Measurements from ENCODE around the gene GDA.
"Not testable (repeated sequence)": the region's sequence is repeated elsewhere in the genome, so short reads cannot be mapped to it uniquely, and the experiment has no call there.

Gene GDA

GRCh38 chr9:72211047-72211446, 61.8 kb downstream of the GDA start:
- no peak for DNase-seq

DNA sequence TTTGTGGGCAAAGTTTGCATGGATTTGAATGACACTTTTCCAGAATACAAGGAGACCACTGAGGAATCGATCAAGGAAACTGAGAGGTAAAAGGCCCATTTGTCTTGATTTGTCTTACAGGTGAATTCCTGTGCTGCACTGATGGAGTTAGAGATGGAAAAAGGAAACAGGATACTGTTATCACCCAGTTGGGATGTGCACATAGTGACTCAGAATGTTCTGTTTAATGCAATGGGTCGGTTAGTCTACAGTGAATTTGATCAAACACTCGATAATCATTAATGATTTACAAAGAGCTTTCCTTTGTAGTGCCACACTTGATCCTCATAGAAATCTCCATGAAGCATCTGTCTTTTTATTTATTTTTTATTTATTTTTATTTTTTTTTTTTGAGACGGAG, 64.7 kb downstream of the GDA start:
- DNase-seq: no peak

GRCh38 chr9:72217306-72217842, 68.1 kb downstream of the GDA start:
- no peak for DNase-seq

- no peak for DNase-seq
Measured at GRCh38 chr9:72220589-72220988, 71.3 kb downstream of the GDA start.

DNA sequence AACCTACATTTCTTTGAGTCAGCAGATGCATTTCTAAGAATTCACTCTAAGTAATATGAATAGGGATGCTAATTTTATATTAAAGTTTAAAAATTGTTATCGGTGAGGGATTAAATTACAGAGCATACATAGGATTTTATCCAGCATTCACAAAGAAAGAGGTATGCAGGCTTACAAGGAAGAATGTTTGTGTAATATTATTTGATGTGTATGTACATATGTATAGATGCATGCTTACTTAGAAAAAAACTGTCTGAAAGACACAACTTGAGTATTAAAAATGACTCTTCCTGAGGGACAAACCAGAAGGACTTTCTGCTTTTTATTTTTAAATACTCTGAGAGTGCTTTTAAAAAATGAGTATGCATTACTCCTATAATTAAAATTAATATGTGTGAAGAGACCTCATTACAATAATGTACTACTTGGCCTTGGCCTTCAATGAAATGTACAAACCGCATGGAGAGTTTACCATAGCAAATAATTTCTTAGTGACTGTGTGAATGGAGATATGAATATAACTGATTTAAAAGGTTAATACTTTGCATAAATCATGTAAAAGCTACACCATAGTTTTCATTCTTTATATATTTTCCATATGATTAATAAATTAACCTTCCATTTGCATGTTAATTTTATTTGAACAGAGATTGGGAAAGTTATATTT, 77.0 kb downstream of the GDA start:
- no peak for DNase-seq

GRCh38 chr9:72228282-72228681, 79.0 kb downstream of the GDA start:
- no peak for DNase-seq

DNA sequence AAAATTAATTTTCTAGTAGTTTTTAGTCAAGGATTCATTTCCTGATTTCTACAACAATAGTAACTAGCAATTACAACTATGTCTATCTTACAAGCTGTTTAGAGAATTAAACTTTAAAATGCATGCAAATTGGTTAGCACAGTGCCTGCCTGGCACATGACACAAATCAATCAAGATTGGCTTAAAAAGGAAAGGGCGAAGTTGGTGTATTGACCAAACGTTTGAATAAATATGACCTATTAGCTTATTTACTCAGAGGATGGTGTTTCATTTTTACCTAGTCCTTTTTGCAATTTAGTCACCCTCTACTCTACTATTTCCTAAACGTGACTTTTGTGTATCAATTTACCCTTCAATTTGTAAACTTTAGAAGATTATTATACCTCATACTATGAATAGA, 83.5 kb downstream of the GDA start:
- no peak for DNase-seq

DNA sequence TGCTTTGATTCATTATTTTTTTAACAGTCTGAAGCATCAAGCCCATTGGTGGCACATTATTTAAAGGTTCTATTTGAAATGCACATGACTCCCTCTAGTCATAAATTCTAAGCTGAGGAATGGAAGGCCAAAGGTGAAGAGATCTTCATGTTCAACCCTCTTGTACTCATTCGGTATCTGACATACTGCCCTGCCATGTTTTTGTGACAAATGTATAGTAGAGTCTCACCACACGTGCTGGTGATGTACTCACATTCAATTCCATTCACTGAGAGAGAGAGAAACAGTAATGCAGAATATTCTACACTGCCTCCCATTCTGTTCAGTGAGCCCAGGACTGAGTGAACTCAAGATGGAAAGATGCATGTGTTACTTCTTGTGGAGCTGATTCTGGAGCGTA, 98.3 kb downstream of the GDA start:
- DNase-seq: no peak

- DNase-seq: no peak
Measured at GRCh38 chr9:72251589-72251988, 102.3 kb downstream of the GDA start.

DNA sequence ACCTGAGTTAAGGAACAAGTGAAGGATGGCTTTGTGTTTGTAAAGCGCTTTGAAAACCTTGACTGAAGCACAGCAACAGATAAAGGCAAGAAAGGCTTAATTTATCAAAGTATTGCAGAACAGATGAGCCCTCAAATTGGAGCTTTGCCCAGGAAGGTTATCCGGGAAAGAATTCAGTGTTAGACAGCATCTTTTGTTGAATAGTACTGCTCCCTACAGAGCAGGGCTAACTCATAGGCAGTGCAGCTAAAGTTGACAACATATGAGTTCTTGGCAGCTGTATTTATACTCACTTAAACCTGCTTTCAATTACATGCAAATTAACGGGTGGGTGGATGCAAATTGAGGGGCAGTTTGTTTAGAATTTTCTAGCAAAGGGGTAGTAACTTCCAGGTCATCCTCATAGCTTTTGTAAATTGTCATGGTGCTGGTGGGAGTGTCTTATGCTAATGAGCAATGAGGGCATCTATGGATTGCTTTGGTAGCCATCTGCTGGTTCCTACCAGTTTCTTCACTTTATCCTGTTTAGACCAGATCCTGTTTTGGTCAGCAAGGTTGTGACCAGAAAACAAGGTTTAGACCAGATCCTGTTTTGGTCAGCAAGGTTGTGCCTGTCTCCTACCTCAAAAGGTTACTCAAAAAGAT, 105.8 kb downstream of the GDA start:
- no peak for DNase-seq

- no peak for DNase-seq
Measured at GRCh38 chr9:72255569-72255968, 106.3 kb downstream of the GDA start.

DNA sequence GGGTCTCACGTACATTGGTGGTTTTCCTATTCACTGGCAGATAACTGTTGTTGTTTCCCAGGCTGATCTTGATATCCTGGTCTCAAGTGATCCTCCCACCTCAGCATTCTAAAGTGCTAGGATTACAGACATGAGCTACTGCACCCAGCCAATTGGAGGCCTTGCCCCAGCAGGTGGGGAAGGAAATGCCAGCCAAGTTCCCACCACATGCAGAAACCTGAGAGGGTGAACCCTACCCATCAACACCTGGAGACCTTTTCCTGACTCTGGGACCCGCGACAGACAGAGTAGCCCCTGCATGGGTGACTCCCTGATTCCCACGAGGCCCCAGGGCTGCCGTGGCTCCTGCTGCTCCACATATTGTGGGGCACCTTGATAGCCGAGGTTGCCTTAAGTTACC, 107.7 kb downstream of the GDA start:
- no peak for DNase-seq

DNA sequence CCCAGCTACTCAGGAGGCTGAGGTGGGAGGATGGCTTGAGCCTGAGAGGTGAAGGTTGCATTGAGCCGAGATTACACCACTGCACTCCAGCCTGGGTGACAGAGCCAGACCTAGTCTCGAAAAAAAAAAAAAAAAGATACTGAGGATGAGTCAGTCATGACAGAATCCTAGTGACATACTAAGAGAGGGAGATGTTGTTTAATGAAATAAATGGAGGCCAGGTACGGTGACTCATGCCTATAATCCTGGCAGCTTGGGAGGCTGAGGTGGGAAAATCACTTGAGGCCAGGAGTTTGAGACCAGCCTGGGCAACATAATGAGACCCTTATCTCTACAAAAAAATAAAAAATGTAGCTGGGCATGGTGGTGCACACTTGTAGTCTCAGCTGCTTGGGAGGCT, 108.6 kb downstream of the GDA start:
- DNase-seq: no peak

DNA sequence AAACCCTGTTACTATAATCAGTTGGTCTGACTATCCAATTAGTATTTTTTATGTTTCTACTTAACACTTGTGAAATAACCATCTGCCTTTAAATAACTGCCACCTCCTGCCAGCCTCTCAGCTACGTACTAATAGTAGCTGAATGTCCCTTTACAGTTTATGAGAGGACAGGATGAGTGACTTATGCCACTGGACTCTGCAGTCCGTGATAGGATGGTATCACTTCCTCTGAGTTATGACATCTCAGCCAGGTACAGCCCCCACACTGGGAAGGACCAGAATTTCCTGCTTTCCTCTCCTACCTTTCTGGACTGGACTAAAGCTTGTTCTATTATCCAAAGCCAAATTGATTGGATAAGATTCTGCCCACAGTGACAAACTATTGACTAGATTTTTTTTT, 112.8 kb downstream of the GDA start:
- no peak for DNase-seq

- no peak for DNase-seq
Measured at GRCh38 chr9:72263572-72263971, 114.3 kb downstream of the GDA start.

DNA sequence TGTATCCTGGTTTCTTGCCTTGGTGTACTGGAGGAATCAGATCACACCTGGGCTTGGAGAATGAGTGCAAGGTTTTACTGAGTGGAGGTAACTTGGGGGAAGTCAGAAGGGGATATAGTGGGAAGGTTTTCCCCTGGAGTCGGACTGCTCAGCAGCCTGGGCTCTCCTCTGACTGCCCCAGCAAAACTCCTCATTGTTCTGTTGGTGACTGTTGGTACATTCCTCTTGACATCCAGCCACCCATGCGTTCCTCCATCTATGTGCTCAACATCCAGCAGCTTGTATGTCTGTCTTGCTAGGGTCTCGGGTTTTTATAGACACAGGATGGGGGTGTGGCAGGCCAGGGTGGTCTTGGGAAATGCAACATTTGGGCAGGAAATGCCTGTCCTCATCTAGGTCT, 119.7 kb downstream of the GDA start:
- no peak for DNase-seq

DNA sequence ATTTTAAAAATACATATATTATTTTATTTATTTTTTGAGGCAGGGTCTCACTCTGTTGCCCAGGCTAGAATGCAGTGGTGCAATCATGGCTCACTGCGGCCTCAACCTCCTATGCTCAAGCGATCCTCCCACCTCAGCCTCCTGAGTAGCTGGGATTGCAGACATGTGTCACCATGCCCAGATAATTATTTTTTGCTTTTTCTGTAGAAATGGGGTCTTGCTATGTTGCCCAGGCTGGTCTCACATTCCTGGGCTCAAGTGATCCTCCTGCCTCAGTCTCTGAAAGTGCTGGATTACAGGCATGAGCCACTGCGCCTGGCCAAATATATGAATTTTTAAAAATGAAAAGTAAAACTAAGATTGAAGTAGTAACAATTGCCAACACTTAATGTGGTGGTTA, 121.1 kb downstream of the GDA start:
- not testable (repeated sequence) for DNase-seq

- DNase-seq: peak; percentile 33
Measured at GRCh38 chr9:72271613-72272478, 122.6 kb downstream of the GDA start.

GRCh38 chr9:72274441-72274840, 125.2 kb downstream of the GDA start:
- no peak for DNase-seq

GRCh38 chr9:72274916-72275315, 125.7 kb downstream of the GDA start:
- no peak for DNase-seq

- DNase-seq: no peak
Measured at GRCh38 chr9:72276429-72276828, 127.2 kb downstream of the GDA start.

DNA sequence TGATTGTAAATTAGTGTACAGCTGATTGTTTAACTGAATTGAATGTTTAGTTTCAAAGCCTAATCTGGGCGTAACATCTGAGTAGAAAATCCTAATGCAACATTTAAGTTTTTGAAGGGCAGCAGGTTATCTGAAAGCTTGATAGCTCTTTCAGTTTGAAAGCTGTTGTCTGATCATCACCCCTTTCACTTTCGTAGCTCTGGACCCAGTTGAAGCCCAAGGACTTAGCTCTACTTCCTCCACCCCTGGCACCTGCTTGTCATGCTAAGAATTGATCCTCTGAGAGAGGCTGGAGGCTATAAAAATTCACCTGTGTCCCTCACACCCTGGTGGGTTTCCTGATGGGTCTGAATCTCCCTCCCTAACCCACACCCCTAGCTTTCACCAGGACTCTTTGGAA, 129.7 kb downstream of the GDA start:
- no peak for DNase-seq

DNA sequence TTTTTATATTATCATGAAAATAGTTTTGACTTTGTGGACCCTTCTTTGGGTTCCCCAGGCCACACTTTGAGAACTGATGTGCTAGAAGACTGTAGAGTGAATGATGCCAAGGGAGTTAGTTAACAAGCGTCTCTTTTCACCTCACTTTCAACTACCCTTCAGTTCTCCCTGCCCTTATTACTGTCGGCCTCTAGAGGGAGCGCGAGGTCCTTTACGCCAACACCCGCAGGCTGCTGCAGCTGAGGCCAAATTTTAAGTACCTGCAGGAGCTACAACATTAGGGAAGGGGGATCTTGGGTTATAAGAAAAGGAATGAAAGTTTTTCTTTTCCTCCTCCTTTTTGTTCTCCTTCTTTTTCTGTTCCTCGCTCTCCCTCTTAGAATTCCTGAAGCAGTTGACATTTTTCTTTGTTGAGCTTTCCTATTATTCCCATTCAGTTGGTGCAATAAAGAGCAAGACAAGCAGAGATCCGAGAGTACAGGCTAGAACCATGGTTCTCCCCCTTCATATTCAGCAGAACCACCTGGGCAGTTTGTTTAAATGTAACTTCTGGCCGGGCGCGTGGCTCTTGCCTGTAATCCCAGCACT, 131.8 kb downstream of the GDA start:
- peak; percentile 72 for DNase-seq

All from activated naive CD4-positive, alpha-beta T cell treated with Interleukin-2 at 50 U/mL for 16 hours (primary cell).